GM12872 (cell line): ENCODE data around the gene GRIK4.
A peak's percentile ranks its signal among the peaks of the same experiment; 100 is the strongest.

ENCODE experiments used
- TF ChIP-seq, protein P1 (sequence below): IDR thresholded peaks from 3 replicates; pipeline ENCODE4 v1.5.1; 2011; ENCODE audit warnings: low read depth, mild to moderate bottlenecking, low read length, moderate library complexity; ENCODE audit not compliant: insufficient read depth

The GRIK4 gene

DNA sequence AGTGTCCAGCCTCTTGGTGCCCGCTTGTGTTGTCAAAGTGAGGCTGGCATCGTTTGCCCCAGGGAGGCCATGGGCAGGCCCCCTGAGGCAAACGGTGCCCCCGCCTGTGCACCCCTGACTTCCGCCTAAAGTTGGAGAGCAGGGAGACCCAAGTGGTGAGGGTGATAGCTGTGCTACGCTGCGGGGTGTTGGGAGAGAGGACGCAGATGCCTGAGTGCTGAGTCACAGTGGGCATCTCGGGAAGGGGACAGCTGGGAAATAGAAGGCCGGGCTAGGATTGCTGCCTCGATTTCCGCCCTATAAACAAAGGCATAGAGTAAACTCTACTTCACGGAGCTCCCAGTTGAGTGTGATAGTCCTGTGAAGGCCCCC is 5.8 kb downstream of the GRIK4 start:
- TF ChIP-seq, protein P1, sequence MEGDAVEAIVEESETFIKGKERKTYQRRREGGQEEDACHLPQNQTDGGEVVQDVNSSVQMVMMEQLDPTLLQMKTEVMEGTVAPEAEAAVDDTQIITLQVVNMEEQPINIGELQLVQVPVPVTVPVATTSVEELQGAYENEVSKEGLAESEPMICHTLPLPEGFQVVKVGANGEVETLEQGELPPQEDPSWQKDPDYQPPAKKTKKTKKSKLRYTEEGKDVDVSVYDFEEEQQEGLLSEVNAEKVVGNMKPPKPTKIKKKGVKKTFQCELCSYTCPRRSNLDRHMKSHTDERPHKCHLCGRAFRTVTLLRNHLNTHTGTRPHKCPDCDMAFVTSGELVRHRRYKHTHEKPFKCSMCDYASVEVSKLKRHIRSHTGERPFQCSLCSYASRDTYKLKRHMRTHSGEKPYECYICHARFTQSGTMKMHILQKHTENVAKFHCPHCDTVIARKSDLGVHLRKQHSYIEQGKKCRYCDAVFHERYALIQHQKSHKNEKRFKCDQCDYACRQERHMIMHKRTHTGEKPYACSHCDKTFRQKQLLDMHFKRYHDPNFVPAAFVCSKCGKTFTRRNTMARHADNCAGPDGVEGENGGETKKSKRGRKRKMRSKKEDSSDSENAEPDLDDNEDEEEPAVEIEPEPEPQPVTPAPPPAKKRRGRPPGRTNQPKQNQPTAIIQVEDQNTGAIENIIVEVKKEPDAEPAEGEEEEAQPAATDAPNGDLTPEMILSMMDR = no peak

DNA sequence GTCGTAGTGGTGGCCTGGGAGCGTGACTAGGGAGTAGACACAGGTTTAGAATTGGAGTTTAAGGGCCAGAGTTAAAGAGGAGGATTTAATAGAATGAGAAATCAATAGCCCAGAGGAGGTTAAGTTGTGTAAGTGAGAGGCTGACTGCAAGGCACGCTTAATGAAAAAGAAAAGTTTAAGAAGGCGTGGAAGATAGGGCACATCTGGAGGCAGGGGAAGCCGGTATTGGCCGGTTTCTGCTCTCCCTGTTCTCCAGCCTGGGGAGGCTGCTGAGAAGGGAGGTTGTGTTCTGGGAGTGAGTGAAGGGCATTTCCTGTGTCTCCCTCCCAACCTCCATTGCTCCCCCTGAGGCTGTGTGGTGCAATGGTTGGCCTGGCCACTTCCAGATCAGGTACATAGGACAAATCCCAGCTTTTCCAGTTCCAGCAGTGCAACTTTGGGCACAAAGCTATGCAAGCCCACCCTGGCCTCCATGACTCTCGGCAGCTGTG is 6.3 kb downstream of the GRIK4 start:
- TF ChIP-seq, protein P1 = 0 out of 3 replicates have a peak, but pooled peaks have one; percentile 7

GRCh38 chr11:120518356-120518755 is 6.8 kb downstream of the GRIK4 start:
- TF ChIP-seq, protein P1 = no peak

- TF ChIP-seq, protein P1 = no peak
These were observed 7.9 kb downstream of the GRIK4 start for GRCh38 chr11:120519474-120519873.

DNA sequence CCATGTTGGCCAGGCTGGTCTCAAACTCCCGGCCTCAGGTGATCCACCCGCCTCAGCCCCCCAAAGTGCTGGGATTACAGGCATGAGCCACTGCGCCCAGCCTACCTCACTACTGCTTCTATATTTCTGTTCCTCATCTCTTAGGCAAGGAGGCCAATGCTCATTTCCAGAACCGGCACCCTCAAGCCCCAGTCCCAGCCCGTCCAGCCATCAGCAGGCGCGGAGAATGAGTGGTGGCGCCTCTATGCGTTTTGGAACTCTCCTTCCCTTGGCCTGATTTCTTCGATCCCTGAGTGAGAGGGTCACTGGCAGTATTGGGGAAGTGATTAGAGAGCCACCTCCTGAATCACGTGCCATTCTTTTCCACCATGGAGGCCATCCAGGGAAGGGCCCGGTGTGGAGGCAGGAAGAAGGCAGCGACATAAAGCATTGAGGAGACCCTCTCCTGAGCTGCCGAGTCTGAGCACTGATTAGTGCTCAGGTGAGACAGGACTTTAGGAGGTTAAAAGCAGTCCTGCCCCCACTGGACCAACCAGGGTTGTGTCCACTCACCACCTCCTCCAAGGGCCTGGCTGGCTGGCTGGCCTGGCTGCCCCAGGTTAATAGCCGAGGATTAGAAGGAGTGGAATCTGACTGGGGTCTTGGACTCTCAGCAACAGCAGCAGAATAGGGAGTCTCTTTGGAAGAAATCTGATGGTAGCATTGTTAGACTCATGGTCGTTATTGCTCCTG is 8.7 kb downstream of the GRIK4 start:
- TF ChIP-seq, protein P1 = no peak

GRCh38 chr11:120521176-120521575 is 9.6 kb downstream of the GRIK4 start:
- TF ChIP-seq, protein P1 = no peak

DNA sequence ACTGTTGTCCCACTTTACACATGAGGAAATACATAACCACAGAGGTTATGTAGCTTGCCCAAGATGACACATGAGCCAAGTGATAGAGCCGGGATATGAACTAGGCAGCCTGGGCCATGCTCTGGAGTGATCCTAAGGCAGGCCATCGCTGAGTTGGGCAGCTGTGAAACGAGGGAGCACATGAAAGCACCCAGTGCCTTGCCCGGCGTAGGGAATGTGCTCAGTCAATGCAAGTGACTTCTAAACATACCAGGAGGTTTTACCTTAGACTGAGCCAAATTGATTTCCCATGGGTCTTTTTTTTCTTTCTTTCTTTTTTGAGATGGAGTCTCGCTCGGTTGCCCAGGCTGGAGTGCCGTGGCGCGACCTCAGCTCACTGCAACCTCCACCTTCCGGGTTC is 10.5 kb downstream of the GRIK4 start:
- TF ChIP-seq, protein P1 = no peak

DNA sequence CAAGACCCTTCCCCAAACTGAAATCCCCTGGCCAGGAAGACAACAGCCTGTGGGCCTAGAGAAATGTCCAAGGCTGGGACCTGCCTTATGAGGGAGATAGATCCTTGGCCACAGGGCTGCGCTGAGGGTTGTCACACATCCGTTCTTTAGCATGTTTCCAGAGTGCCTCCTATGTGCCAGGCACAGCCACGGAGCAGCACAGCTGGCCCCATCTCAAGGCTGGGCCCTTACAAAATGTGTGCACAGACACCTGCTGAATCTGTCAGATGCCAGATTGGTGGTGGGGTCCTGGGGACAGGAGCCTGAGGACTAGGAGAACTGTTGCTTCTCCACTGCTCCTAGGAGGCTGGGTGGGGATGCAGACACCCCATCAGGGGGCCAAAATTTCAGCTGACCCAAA is 11.2 kb downstream of the GRIK4 start:
- TF ChIP-seq, protein P1 = no peak
